ENCODE measurements around the gene DPCD.

DNA sequence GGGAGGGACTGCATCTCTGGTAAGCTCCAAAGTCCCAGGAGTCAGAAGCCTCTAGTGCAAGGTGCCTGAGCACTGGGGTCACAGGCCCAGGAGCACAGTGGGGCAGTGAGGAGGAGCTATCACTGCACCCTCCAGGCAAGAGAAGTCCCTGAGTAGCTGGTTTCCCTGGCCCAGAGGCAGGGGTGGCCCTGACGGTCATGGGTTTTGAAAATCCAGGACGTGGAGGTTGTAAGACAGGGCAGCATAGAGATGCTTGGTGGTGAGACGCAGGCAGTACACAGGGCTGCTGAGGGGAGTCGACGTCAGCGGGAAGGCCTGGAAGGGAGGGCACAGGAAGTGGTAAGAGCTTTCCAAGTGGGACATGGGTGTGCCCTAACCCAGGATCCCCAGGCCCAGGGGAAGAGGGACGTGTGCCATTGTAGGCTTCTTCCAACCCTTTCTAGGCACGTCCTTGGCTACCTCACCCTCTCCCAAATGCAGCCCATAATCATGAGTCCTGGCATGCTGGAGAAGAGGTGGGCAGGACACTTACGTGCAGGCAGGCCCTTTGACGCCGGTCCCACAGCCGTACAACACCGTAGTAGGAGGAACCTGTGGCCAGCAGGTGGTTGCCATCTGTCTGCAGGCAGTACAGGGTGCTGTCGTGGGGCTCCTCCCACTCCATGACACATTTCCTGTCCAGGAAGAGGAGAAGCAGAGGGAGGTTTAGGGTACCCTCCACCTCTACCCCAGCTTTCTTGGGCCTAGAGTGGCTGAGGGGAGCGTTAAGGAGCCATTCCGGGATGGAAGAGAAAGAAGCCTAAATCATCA is 23.2 kb downstream of the DPCD start:
- TF ChIP-seq, protein P1, sequence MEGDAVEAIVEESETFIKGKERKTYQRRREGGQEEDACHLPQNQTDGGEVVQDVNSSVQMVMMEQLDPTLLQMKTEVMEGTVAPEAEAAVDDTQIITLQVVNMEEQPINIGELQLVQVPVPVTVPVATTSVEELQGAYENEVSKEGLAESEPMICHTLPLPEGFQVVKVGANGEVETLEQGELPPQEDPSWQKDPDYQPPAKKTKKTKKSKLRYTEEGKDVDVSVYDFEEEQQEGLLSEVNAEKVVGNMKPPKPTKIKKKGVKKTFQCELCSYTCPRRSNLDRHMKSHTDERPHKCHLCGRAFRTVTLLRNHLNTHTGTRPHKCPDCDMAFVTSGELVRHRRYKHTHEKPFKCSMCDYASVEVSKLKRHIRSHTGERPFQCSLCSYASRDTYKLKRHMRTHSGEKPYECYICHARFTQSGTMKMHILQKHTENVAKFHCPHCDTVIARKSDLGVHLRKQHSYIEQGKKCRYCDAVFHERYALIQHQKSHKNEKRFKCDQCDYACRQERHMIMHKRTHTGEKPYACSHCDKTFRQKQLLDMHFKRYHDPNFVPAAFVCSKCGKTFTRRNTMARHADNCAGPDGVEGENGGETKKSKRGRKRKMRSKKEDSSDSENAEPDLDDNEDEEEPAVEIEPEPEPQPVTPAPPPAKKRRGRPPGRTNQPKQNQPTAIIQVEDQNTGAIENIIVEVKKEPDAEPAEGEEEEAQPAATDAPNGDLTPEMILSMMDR (IDR thresholded peaks at IDR 0.05) = no peak
- no peak for TF ChIP-seq POLR2A (IDR thresholded peaks at IDR 0.05)
